CD4-positive, alpha-beta T cell (primary cell): ENCODE results near the gene SPACA1. TPM values are rescaled to one million over a fixed set of nuclear protein-coding genes. Genes with fewer than 3 reads are reported as not detected.

Experiments used
- ATAC-seq: fragments of 200-7000 bp; cut with Tn5 transposase; one replicate; pipeline ENCODE4 v1.10.0; 2022; ENCODE audit warnings: mild to moderate bottlenecking; ENCODE audit not compliant: poor library complexity
- CTCF ChIA-PET: fragments of 350-600 bp; sonication (Branson Sonifier 250); formaldehyde crosslinking; loops from one replicate; lab custom pipeline; 2021; ENCODE audit warnings: antibody characterized with exemption, inconsistent platforms; lab: Charles Lee
- POLR2A ChIA-PET: fragments of 350-600 bp; sonication (Branson Sonifier 250); formaldehyde crosslinking; loops from one replicate; lab custom pipeline; 2021; ENCODE audit warnings: antibody characterized with exemption, inconsistent platforms; lab: Charles Lee
- DNase-seq, 14 experiments: peaks; one replicate each; pipeline ENCODE4 v3.0.0-alpha.2; 2013 to 2020; ENCODE audit warnings: mixed read lengths in 2 of 14
- H3K27ac ChIP-seq, 2 donors: one replicate each; pipeline versions ENCODE4 v1.5.1 to v1.7.0; 2013; ENCODE audit warnings: low read length in 2 of 2, low read depth in 1 of 2, mild to moderate bottlenecking in 1 of 2
- H3K27me3 ChIP-seq, 2 experiments: 1 replicate in 1 of 2; 2 replicates in 1 of 2; pipeline versions ENCODE4 v1.6.1 to v1.7.0; 2013; ENCODE audit warnings: low read length in 2 of 2, control low read depth in 1 of 2, mild to moderate bottlenecking in 1 of 2, moderate library complexity in 1 of 2; ENCODE audit not compliant: insufficient read depth in 2 of 2, control insufficient read depth in 1 of 2
- H3K36me3 ChIP-seq: one replicate; pipeline ENCODE4 v1.6.1; 2013; ENCODE audit warnings: low read length, control low read depth; ENCODE audit not compliant: insufficient read depth
- H3K4me1 ChIP-seq: one replicate; pipeline ENCODE4 v1.6.1; 2013; ENCODE audit warnings: low read length, control low read depth; ENCODE audit not compliant: insufficient read depth
- H3K4me3 ChIP-seq: one replicate; pipeline ENCODE4 v1.5.1; 2013; ENCODE audit warnings: mild to moderate bottlenecking, low read length, moderate library complexity
- H3K9me3 ChIP-seq, 2 experiments: 1 replicate in 1 of 2; 2 replicates in 1 of 2; pipeline versions ENCODE4 v1.6.1 to v1.7.0; 2013; ENCODE audit warnings: low read length in 2 of 2, mild to moderate bottlenecking in 2 of 2, control low read depth in 1 of 2, moderate library complexity in 1 of 2; ENCODE audit not compliant: control insufficient read depth in 1 of 2, insufficient read depth in 1 of 2
- H3K27ac Mint-ChIP-seq: one replicate; pipeline ENCODE4 v1.8.0; 2020; ENCODE audit warnings: mixed read lengths
- H3K27me3 Mint-ChIP-seq: one replicate; pipeline ENCODE4 v1.8.0; 2021; ENCODE audit warnings: mixed read lengths
- H3K36me3 Mint-ChIP-seq: one replicate; pipeline ENCODE4 v1.8.0; 2021; ENCODE audit warnings: low read depth, mixed read lengths
- H3K4me1 Mint-ChIP-seq: one replicate; pipeline ENCODE4 v1.8.0; 2021; ENCODE audit warnings: low read depth, mixed read lengths
- H3K4me3 Mint-ChIP-seq: one replicate; pipeline ENCODE4 v1.8.0; 2020; ENCODE audit warnings: mild to moderate bottlenecking, mixed read lengths
- H3K9me3 Mint-ChIP-seq: one replicate; pipeline ENCODE4 v1.8.0; 2020; ENCODE audit warnings: mixed read lengths
- CTCF ChIP-seq: fragments of 200-600 bp; IDR thresholded peaks from one replicate; pipeline ENCODE4 v1.8.0; 2022; ENCODE audit warnings: antibody characterized with exemption, mild to moderate bottlenecking
- intact Hi-C, 2 experiments: fragments of 100-400 bp; cut with DNase I in 1 of 2; cut with micrococcal nuclease in 1 of 2; formaldehyde crosslinking; loops; one replicate each; pipeline versions ENCODE4 v1.15.1 to v1.9.0; 2023 to 2025; cut with DNase I, micrococcal nuclease
- total RNA-seq, 174 experiments: library from RNA in 2 of 174; stranded (reverse) in 2 of 174; gene quantifications; one replicate each; pipeline ENCODE4 v1.2.3 and lab custom pipeline; 2021 to 2026

The SPACA1 gene
- total RNA-seq, 2 experiments from 2014 or later, result not detected

DNA sequence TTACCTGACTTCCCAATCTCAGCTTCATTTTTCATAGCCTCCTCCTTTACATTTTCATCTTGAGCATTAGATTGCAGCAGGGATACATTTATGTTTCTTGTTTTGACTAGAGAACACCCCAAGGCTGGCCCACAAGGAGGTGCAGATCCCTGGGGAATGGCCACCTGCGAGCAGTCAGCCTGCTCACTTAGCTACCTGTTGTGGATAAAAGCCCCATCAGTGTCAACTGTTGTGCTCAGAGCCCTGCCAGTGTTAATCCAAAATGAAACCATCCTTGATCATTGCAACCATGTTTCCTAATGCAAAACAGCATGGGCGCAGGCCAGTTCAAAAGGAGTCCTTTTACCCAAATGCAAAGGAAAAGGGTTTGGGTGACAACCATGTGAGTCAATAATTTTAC lies 67.7 kb downstream of the SPACA1 start:
- Mint-ChIP-seq H3K9me3 (no peaks in the 10 kb centered on the region), H3K27ac (no peak overlapping the region), H3K36me3 (no peaks in the 10 kb centered on the region), H3K4me1 (no peaks in the 10 kb centered on the region), H3K4me3 (no peak overlapping the region), H3K27me3 (peaks cover 50% of the 10 kb centered on the region)
- ChIA-PET CTCF (no interaction called here), POLR2A (no interaction called here)
- no peak for TF ChIP-seq CTCF
- no peak for DNase-seq
- H3K9me3 ChIP-seq, result no peaks in the 10 kb centered on the region
- H3K36me3 ChIP-seq, result no peaks in the 10 kb centered on the region
- intact Hi-C loops, result no loop called here
- H3K4me1 ChIP-seq, result no peaks in the 10 kb centered on the region
- no peak overlapping the region for H3K27ac ChIP-seq
- no peak overlapping the region for H3K4me3 ChIP-seq
- H3K27me3 ChIP-seq, result no peaks in the 10 kb centered on the region
- no peak for ATAC-seq

GRCh38 chr6:88116276-88116675 lies 68.6 kb downstream of the SPACA1 start:
- Histone ChIP-seq H3K27ac (no peak overlapping the region), H3K4me1 (no peaks in the 10 kb centered on the region), H3K9me3 (no peaks in the 10 kb centered on the region), H3K4me3 (no peak overlapping the region), H3K36me3 (no peaks in the 10 kb centered on the region), H3K27me3 (no peaks in the 10 kb centered on the region)
- no peaks in the 10 kb centered on the region for H3K9me3 Mint-ChIP-seq
- ChIA-PET POLR2A (no interaction called here), CTCF (no interaction called here)
- H3K27me3 Mint-ChIP-seq, result peaks cover 48% of the 10 kb centered on the region
- no peak overlapping the region for H3K27ac Mint-ChIP-seq
- H3K4me1 Mint-ChIP-seq, result no peaks in the 10 kb centered on the region
- H3K4me3 Mint-ChIP-seq, result no peak overlapping the region
- no peak for TF ChIP-seq CTCF
- intact Hi-C loops, result no loop called here
- no peak for DNase-seq
- no peaks in the 10 kb centered on the region for H3K36me3 Mint-ChIP-seq
- no peak for ATAC-seq

Other genes starting within 250 kb of the SPACA1 start
- not detected for gene CNR1, start 118.5 kb downstream of the SPACA1 start, total RNA-seq